Measurements from ENCODE around the gene RXRB. TPM values are rescaled to one million over a fixed set of nuclear protein-coding genes. Genes with fewer than 3 reads are reported as not detected.
A peak's percentile ranks its signal among the peaks of the same experiment; 100 is the strongest.

The RXRB gene
- total RNA-seq, 4 donors from 2014 or later, result 17.8 to 27.3 (median 24.9) TPM

DNA sequence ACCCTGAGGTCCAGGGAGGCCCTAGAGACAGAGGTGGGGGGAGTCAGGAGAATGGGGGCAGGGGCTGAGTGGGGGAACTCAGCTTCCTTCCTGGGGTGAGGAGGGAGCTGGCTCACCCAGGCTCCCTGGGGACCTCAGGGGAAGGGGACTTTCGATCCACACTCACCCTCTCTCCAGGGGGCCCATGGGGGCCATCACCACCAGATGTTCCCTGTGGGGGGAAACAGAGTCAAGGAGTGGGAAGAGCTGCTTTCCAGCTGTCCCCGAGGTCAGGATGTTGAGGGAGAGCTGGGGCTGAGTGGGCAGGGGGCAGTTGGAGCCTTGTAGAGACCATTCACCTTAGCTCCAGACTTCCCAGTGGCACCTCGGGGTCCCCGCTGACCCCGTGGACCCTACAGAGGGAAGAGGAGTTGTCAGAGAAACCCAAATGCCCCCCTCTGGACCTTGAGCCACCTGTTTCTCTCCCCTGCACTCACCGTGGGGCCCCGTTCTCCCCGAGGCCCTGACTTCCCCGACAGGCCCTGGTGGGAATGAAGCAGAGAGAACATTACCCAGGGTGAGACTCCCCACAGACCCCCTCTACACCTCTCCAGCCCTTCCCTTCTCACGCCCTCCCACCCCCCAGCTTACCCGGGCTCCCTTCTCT lies 26.8 kb downstream of the RXRB start:
- no peak for DNase-seq (ENCODE audit: low spot score in 2 of 2)

DNA sequence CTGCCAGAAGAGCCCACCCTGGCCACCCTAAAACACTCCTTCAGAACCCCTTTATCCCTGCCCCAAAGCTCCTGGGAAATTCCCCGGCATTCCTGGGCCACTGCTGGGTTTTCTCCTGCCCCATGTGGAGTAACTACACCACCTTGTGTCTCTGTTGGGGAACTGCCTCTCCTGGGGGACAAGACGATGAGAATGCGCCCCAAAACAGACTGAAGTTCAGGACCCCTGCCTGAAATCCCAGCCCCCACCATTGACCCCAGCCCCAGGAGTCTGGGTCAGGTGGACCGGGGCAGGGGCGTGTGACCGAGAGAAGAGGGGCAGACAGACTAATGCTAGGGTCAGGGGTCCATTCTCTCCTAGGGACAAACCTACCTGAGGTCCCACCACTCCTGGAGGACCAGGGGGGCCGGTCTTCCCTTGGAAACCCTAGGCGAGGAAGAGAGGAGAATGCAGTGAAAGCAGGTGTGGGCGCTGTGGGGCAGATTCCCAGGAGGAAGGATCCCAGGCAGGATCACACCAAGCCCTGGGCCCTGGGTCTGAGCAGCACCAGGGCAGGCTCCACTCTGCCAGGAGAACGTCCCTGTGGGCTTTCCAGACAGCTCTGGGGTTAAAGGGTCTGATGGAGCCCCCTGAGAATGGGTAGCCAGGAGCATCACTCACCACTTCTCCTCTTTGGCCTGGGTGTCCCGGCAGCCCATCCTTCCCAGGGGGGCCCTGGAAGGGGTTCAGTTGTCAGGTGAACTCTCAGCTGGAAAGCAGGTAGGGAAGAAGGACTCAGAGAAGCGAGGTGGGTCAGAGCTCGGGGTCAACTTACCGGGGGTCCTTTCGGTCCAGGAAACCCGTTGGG lies 27.6 kb downstream of the RXRB start:
- 58 to 74% methylated on average over 15 to 16 of the region's 16 CpGs for WGBS, 2 donors
- intact Hi-C loops (cut with DNase I; ENCODE audit: low total_unique reads), result no loop called here
- TF ChIP-seq POLR2A (IDR thresholded peaks at IDR 0.05), result no peak
- TF ChIP-seq, protein P1, sequence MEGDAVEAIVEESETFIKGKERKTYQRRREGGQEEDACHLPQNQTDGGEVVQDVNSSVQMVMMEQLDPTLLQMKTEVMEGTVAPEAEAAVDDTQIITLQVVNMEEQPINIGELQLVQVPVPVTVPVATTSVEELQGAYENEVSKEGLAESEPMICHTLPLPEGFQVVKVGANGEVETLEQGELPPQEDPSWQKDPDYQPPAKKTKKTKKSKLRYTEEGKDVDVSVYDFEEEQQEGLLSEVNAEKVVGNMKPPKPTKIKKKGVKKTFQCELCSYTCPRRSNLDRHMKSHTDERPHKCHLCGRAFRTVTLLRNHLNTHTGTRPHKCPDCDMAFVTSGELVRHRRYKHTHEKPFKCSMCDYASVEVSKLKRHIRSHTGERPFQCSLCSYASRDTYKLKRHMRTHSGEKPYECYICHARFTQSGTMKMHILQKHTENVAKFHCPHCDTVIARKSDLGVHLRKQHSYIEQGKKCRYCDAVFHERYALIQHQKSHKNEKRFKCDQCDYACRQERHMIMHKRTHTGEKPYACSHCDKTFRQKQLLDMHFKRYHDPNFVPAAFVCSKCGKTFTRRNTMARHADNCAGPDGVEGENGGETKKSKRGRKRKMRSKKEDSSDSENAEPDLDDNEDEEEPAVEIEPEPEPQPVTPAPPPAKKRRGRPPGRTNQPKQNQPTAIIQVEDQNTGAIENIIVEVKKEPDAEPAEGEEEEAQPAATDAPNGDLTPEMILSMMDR (IDR thresholded peaks at IDR 0.05), result peak in 1 of 3 donors; percentile 37
- DNase-seq (ENCODE audit: low spot score in 2 of 2), result no peak
- H3K4me3 ChIP-seq (ENCODE audit: low read depth, poor library complexity, severe bottlenecking), result no peak overlapping the region

More for the DNA sequence above, 26.8 kb downstream of the RXRB start:
- TF ChIP-seq POLR2A (IDR thresholded peaks at IDR 0.05), result no peak
- TF ChIP-seq, protein P1 (IDR thresholded peaks at IDR 0.05), result no peak
- no peak overlapping the region for H3K4me3 ChIP-seq (ENCODE audit: low read depth, poor library complexity, severe bottlenecking)
- 72 to 73% methylated on average over 10 to 11 of the region's 11 CpGs for WGBS, 2 donors
- intact Hi-C loops (cut with DNase I; ENCODE audit: low total_unique reads), result no loop called here

GRCh38 chr6:33171880-33172687 lies 28.4 kb downstream of the RXRB start:
- no peak for DNase-seq (ENCODE audit: low spot score in 2 of 2)
- TF ChIP-seq, protein P1 (IDR thresholded peaks at IDR 0.05), result no peak
- TF ChIP-seq POLR2A (IDR thresholded peaks at IDR 0.05), result no peak
- H3K4me3 ChIP-seq (ENCODE audit: low read depth, poor library complexity, severe bottlenecking), result no peak overlapping the region
- WGBS, 2 donors, result 65 to 69% methylated on average over 8 of the region's 8 CpGs
- intact Hi-C loops (cut with DNase I; ENCODE audit: low total_unique reads), result no loop called here

DNA sequence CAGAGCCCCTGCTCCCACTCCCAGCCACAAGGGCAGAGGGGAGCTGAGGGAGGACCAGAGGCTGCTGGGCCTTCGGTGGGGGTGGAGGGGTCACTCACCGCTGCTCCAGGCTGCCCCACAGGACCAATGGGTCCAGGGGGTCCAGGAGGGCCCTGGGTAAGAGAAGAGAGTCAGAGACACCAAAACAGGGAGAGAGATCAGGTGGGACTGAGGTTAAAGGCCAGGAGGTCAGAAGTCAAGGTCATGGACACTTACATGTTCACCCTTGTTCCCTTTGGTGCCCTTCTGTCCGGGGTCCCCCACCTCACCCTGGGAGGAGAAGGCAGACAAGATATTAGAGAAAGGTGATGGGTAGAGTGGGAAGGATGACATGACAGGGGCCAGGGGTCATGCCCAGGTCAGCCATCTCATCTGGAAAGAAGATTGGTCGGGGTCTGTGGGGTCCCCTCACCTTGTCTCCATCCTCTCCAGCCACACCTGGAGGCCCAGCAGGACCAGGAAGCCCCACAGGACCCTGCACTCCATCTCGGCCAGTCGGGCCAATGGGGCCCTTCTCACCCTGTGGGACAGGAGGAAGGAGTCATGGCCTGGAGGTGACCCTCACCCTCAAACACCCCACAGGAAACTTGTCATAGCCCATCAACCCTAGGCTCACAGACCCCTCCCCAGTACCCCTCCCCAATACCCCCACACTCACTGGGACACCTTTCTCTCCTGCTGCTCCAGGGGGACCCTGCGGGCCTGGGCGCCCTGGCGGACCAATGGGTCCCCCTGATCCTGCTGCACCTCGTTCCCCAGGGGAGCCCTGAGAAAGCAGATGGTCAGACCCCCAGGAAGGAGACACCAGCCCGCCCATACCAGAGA lies 29.2 kb downstream of the RXRB start:
- intact Hi-C loops (cut with DNase I; ENCODE audit: low total_unique reads), result no loop called here
- TF ChIP-seq, protein P1 (IDR thresholded peaks at IDR 0.05), result no peak
- TF ChIP-seq POLR2A (IDR thresholded peaks at IDR 0.05), result no peak
- WGBS, 2 donors, result 81 to 89% methylated on average over 9 to 11 of the region's 11 CpGs
- H3K4me3 ChIP-seq (ENCODE audit: low read depth, poor library complexity, severe bottlenecking), result no peak overlapping the region
- no peak for DNase-seq (ENCODE audit: low spot score in 2 of 2)

Data from lower leg skin (tissue), 4 donors.